ENCODE measurements around the gene ZNF879.

Gene ZNF879

DNA sequence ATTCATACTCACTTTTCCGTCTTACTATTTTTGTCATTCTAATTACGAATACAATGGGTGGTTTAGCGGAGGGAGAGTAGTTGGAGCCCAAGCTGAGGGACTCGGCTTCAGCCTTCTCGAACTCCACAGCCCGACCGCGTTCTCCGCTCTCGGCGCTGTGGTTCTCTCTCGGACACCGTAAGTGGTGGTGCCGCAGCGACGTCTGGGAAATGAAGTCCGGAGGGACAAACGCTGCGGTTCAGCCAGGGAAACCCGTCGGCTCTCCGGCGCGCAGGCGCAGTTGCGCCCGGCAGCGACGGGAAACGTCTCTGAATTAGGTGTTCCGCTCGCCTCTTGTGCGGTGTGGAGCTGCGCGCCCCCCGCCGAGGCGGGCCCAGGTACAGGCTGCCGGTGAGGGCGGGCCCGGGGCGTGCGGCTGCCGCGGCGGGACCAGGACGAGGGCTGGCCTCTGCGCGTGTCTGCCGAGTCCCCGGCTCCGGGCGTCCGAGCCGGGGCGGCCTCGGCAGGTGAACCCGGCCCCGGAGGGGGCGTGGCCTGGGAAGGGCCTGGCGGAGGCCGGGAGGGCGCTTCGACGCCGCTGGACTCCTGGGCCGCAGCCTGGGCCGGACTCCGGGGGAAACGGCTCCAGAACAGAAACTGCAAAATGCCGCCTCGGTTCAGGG is at the start of gene ZNF879:
TSS of gene ZNF879 (plus strand) at position 277 of the 662 bp plus-strand sequence. CDS start 1,201 bp downstream, outside the sequence.
- DNase-seq = peak; percentile 96 to 97 (median 96)

- no peak for DNase-seq
Observed at GRCh38 chr5:178981381-178981780, 42.2 kb upstream of the ZNF879 start.

GRCh38 chr5:178982941-178983340 is 40.7 kb upstream of the ZNF879 start:
- DNase-seq = no peak

- no peak for DNase-seq
Observed at GRCh38 chr5:178983728-178984127, 39.9 kb upstream of the ZNF879 start.

DNA sequence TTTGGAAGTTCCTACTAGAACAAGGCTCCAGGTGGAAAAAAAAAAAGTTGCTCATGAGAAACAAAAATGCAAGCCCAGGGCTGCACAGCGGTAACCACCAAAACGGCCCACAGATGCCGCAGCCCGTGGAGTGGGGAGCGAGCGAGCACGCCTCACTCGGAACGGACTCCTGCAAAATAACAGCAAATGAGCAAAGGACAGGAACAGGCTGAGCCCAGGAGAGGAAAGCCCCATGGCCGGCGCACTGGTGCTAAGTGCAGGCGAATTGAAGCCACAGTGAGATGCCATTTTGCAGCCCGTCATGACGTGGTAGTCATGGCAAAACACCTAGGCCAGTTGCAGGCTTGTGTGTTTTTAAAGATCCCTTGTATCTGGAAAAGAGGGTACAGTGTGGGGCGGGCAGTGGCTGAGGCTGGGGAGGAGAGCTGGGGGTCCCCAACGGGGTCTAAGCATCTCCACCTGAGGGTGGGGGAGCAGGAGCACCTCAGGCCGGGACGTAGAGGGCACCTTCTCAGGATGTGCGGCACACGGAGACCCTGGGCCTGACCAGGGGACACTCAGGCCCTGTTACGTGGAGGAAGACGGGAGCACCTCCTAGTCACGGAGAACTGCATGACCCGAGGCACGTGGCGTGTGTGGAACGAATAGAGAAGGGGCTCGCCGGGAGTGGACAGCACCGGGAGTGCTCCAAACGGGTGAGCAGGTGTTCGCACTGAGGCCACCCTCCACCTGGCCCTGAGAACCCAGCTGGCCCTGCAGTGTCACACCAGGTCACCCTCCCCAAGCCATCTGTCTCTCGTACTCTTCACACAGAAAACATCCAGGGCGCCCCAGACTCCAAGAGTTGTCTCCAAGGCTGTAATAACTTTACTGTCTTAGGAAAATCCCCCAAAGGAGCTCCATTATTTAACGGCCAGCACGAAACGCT is 39.2 kb upstream of the ZNF879 start:
- DNase-seq = no peak

GRCh38 chr5:178986326-178986960 is 37.2 kb upstream of the ZNF879 start:
- DNase-seq = no peak

DNA sequence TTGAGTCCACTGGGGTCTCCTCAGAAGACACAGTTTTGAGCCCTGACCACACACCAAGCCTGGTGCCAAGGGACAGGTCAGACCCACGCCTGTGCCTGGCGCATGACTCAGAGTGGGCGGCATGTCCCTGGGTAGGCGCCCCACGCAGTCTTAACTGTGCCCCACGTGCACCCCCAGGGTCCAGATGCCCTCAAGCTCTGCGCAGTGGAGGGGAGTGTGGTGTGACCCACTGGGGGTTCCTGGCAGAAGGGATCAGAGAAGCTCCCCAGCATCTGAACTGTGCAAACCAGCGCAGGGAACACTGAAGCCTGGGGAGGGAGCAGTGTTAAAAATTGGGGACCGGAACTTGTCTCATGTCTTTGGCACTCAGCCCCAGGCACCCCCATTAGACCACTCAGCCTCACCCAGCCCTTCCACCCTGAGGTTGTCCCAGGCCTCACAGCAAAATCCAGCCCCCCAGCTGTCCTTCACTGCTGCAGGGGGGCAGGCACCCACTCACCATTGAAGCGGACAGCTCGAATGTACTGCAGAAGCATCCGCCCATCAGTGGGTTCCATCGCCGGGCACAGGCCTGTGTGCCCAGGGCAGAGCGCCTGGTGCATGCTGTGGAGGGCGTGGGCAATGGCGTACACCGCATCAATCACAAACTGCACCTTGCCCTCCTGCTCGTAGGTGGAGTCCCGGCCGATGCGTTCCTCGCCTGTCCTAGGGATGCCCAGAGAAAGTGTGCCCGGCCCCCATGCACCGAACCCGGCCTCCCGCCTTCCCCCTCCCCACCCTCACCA is 35.0 kb upstream of the ZNF879 start:
- no peak for DNase-seq

DNA sequence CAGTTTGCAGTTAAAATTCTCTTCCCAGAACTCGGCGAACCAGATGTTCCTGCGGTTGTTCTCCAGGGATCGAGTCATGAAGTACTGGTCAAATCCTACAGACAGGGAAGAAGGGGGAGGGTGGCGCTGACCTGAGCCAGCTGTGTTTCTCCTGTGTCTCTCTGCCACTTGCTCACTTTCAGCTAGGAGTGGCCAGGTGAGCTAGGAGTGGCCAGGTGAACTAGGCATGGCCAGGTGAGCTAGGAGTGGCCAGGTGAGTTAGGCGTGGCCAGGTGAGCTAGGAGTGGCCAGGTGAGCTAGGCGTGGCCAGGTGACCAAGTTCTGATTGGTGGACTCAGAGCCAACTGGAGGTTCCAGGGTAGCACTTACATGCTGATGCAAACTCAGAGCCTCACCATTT is 34.3 kb upstream of the ZNF879 start:
- DNase-seq = no peak

DNA sequence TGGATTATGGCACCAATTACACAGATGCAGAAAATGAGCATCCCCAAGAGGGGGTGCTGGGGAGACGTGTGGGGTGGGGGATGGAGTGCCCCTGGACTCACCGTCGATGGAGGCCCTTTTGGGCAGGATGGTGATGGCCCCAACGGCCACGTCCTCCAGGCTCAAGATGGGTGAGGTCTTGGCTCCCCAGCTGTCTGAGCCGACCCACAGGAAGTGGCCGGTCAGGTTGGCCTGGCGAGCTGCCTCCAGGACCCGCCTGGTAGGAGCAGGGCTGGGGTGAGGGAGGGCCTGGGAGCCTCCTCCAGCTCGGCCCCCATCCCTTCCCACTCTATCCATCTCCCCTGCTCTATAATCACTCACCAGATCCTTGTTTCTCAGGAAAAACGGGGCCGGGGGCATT is 33.1 kb upstream of the ZNF879 start:
- DNase-seq = no peak

GRCh38 chr5:178991190-178992145 is 32.1 kb upstream of the ZNF879 start:
- no peak for DNase-seq

DNA sequence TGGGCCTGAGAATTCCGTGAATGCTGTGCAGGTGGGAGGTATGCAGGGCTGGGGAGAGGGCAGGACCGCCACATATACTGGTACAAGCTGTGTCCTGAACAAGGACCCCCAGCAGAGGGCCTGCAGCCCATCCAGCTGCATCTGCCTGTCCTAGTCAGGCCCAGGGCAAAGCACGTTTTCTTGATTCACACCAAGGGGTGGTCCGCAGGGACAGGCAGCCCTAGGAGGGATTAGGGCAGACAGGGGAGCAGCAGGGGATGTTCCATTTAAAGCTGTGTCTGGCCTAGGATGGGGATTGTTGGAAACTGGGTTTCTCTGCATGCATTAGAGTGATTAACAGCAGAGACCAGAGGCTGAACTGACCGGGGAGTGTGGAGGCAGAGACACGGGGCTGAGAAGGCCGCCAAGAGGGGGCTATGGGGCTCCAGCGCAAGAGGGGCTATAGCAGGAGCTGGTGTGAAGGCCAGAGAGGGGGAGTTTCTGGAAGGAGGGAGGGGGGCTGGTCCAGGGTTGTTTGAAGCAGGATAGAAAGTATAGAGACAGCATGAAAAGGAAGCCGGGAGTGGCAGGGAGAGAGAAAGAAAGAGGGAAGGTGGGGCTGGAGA is 31.2 kb upstream of the ZNF879 start:
- no peak for DNase-seq

DNA sequence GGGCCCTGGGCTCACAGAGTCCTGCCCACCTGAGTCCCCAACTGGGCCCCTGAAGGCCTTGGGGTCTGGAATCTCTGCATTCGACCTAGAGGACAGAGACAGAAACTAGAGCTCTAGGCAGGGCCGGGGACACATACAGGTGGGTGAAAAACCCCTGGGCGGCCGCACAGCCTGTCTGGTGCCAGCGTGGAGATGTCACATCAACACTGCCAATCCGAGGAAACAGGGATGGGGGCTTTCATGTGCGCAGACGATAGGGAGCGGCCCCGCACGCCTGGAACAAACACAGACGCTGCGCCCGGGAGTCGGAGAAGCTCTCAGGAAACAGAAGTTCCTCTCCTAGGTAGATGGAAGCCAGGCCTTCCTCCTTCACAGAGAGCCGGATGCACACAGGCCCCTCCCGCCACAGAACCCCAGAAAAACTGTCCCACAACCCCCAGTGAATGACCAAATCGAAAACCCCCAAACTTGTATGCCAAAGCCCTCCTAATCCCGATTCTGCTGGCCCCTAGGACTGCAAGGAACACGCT is 30.3 kb upstream of the ZNF879 start:
- DNase-seq = no peak

DNA sequence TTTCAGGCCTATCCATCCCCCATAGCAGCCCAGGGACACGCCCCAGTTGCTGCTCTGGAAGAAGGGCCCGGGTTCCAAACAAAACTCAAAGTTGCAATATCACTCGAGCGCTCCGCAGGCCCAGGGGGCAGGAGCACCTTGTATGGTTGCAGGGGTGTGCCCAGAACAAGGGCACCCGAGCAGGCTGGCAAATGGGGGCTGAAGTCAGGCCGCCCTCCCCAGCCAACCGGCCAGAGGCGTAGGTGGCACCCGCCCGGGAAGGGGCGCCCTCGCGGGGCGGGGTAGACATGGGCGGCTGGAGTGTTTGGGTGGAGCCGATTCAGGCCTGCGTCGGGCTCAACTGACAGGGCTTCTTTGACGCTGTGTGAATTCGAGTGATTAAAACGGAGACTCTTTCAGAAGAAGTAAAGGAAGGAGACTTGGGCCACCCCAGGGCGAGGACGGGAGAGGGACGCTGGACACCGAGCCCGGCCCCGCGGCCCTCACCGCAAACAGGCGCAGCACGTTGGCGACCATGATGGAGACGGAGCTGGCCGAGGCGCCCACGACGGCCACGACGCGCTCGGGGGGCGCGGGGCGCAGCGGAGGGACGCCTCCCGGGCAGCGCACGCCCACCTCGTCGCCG is 29.5 kb upstream of the ZNF879 start:
- DNase-seq = no peak

GRCh38 chr5:178994580-178995340 is 28.8 kb upstream of the ZNF879 start, which contains the start of gene GRM6:
Gene GRM6 (minus strand): TSS chr5:178995320. CDS start chr5:178994944, 376 bp downstream.
- no peak for DNase-seq

GRCh38 chr5:178995341-178995690 is 28.3 kb upstream of the ZNF879 start:
- no peak for DNase-seq

DNA sequence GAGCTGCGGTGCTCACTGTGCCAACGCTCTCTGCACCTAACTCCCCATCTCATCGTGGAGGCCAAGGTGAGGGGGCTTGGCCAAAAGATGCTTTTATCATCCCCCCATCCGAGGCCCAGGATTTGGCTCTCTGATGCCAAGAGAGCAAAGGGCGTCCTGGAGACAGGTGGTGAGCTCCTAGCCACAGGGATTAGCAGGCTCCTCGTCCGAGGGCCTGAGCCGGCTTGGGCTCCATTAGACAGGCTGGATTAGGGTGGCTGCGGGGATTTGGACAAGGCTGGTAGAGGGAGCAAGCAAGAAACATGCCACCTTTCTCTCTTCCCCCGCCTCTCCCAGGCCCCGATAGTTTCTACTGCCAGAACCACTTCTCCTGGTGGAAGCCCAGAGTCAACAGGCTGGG is 27.4 kb upstream of the ZNF879 start:
- DNase-seq = no peak

GRCh38 chr5:178997191-178997590 is 26.4 kb upstream of the ZNF879 start:
- no peak for DNase-seq

GRCh38 chr5:178998441-178998840 is 25.2 kb upstream of the ZNF879 start:
- no peak for DNase-seq

- DNase-seq = no peak
Observed at GRCh38 chr5:179006564-179006963, 17.0 kb upstream of the ZNF879 start.

- no peak for DNase-seq
Observed at GRCh38 chr5:179008667-179009066, 14.9 kb upstream of the ZNF879 start.

All from suppressor macrophage treated with lipopolysaccharide for 1 hour (primary cell).